GM19438 (cell line): ENCODE results near the gene LRRC37A2.
A peak's percentile ranks its signal among the peaks of the same experiment; 100 is the strongest.
"Not testable (repeated sequence)": the region's sequence is repeated elsewhere in the genome, so short reads cannot be mapped to it uniquely, and the experiment has no call there.

Experiments used
- ATAC-seq: cut with Tn5 transposase; IDR thresholded peaks from one replicate; pipeline ENCODE4 v1.9.1; 2021; ENCODE audit warnings: low read depth; ENCODE audit not compliant: unreplicated experiment

Gene LRRC37A2

DNA sequence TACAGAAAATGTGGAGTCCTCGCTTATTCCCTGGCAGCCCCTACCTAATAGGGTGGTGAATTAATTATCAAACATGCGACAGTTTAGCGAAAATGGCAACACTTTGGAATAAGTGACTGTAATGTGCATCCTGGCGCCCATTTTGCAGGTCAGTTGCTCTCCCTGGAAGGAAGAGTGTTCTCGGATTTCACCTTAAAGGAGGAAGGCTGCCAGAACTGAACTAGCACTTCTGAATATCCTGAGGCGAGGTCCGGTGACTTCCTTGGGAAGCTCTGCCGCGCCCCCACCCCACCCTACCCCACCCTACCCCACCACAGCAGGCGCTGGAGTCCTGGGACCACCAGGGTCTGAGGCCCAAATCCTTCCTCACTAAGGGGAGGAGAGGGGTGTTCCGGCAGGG is at the start of gene LRRC37A2:
LRRC37A2 (plus strand) TSS at position 301 of the 400 bp plus-strand sequence. CDS start 245 bp downstream, outside the sequence.
- not testable (repeated sequence) for ATAC-seq

GRCh38 chr17:46467618-46468017 is 44.6 kb upstream of the LRRC37A2 start:
- ATAC-seq: not testable (repeated sequence)

- not testable (repeated sequence) for ATAC-seq
Measured at GRCh38 chr17:46474489-46474888, 37.8 kb upstream of the LRRC37A2 start.

DNA sequence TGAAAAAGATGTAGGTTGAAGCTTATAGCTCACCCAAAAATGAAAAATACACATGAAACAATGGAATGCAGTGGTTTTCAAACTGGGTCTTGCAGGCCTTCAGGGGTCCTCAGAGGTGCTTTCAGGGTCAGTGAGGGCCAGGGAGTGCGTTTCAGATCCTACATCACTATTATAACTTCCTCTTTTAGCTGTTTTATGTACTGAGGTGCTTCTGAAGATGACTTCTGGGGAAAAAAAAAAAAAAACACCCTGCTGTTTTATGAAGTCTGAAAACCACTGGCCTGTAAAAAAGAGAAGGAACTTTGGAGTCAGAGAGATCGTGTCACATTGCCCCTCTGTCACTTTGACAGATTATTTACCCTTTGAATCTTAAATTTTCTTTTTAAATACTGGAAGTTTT is 36.7 kb upstream of the LRRC37A2 start:
- not testable (repeated sequence) for ATAC-seq

- ATAC-seq: not testable (repeated sequence)
Measured at GRCh38 chr17:46478823-46479222, 33.4 kb upstream of the LRRC37A2 start.

DNA sequence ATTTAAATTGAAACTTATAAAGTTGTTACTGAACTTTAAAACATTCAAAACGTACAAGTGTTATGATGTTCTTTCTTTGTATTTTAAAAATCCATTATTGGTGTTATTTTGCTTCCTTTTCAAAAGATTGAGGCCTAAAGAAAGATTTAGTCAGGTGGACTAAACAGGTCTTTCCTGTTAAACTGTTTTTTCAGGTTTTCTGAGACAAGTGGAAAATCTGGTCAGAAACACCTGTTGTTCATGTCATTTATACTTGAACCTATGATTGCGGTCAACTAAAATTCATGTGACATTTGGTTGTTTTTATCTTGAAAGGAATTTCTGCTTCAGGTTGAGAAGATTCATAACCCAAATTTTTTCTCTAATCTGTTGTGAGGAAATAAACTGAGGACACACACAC is 31.0 kb upstream of the LRRC37A2 start:
- ATAC-seq: not testable (repeated sequence)

- not testable (repeated sequence) for ATAC-seq
Measured at GRCh38 chr17:46492021-46492420, 20.2 kb upstream of the LRRC37A2 start.

- not testable (repeated sequence) for ATAC-seq
Measured at GRCh38 chr17:46499437-46500139, 12.7 kb upstream of the LRRC37A2 start.

DNA sequence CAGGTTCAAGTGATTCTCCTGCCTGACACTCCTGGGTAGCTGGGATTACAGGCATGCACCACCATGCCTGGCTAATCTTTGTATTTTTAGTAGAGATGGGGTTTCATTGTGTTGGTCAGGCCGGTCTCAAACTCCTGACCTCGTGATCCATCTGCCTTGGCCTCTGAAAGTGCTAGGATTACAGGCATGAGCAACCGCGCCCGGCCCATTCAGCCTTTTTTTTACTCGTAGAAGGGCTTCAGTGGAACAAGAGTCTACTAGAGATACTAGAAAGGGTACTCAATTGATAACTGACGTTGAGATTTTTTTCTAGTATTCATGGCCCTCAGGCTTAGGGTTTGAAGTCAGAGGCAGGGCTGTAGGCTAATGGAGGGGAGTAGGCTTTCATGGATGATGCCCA is 6.4 kb upstream of the LRRC37A2 start:
- not testable (repeated sequence) for ATAC-seq

DNA sequence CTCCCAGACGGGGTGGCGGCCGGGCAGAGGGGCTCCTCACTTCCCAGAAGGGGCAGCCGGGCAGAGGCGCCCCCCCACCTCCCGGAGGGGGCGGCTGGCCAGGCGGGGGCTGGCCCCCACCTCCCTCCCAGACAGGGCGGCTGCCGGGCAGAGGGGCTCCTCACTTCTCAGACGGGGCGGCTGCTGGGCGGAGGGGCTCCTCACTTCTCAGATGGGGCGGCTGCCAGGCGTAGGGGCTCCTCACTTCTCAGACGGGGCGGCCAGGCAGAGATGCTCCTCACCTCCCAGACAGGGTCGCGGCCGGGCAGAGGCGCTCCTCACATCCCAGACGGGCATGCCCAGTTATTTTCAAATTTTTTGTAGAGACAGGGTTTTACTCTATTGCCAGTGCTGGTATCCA is 22.4 kb downstream of the LRRC37A2 start:
- not testable (repeated sequence) for ATAC-seq

- ATAC-seq: not testable (repeated sequence)
Measured at GRCh38 chr17:46548607-46549006, 36.3 kb downstream of the LRRC37A2 start.

GRCh38 chr17:46559155-46559554 is 46.9 kb downstream of the LRRC37A2 start:
- ATAC-seq: not testable (repeated sequence)

DNA sequence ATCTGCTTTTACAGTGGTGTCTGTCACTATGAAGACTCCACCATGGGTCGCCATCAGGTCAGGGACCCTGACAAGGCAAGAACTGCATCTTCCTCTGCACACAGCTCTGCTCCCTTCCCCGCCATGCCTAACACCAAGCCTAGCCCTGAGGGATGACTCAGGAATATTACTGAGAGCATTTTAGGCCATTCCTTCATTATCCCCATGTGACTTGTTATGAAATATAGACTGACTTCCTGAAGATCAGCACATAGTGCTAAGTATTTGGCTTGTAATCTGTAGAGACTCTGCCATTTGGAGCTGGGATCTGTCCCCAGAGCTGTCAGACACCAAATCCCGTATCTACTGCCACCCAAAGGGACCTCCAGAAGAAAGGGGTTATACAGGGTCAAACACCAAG is 47.8 kb downstream of the LRRC37A2 start:
- not testable (repeated sequence) for ATAC-seq

DNA sequence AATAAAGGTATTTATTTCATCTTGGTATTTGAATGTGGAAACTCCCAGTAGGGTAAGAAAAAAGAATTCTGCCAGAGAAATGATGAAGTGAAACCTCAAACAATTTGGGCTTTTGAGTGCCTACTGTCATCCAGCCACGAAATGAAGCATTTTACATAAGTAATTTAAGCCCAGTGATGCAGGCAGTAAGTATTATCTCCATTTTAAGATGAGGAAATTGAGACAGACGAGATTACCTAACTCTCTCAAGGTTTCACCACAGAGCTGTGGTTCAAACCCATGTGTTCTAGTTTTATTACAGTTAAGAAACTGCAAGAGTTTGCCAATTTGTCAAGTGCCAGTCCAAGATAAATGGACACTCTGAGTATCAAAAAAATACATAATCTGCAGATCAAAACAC is 54.0 kb downstream of the LRRC37A2 start:
- ATAC-seq: not testable (repeated sequence)

DNA sequence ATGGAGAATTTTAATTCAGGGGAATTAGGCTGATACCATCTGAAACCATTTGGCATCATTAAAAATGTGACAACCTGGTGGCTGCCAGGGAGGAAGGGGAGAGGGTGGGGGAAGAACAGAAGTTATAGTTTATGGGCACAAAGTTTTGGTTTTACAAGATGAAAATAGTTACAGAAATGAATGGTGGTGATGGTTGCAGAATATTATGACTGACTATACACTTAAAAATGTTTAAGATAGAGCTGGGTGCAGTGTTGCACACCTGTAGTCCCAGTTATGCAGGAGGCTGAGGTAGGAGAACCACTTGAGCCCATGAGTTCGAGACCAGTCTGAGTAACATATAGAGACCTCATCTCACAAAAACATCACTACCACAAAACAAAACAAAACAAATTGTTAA is 54.7 kb downstream of the LRRC37A2 start:
- ATAC-seq: not testable (repeated sequence)

- not testable (repeated sequence) for ATAC-seq
Measured at GRCh38 chr17:46571796-46572195, 59.5 kb downstream of the LRRC37A2 start.

GRCh38 chr17:46579083-46580075 is 67.1 kb downstream of the LRRC37A2 start, which contains the start of gene ARL17A:
ARL17A (minus strand) TSS chr17:46579691; CDS start chr17:46576322, 3,369 bp downstream.
- ATAC-seq: peak; percentile 87

DNA sequence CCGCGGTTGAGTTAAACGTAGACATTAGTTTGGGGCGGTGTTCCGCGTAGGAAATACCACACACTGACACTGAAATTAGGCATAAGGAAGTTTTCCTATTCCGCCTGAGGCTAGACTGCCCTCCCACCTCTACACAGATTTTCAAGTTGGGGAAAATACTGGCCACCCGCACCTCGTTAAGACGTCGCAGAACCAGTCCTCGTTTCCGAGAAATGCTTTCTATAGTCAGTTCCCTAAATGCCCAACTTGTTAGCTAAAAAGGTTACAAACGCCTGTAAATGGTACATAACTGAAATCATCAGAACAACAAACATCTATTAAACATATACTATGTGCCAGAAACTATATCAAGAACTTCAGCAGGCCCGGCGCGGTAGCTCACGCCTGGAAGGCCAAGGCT is 67.8 kb downstream of the LRRC37A2 start:
- ATAC-seq: not testable (repeated sequence)

- ATAC-seq: not testable (repeated sequence)
Measured at GRCh38 chr17:46585444-46585843, 73.2 kb downstream of the LRRC37A2 start.

DNA sequence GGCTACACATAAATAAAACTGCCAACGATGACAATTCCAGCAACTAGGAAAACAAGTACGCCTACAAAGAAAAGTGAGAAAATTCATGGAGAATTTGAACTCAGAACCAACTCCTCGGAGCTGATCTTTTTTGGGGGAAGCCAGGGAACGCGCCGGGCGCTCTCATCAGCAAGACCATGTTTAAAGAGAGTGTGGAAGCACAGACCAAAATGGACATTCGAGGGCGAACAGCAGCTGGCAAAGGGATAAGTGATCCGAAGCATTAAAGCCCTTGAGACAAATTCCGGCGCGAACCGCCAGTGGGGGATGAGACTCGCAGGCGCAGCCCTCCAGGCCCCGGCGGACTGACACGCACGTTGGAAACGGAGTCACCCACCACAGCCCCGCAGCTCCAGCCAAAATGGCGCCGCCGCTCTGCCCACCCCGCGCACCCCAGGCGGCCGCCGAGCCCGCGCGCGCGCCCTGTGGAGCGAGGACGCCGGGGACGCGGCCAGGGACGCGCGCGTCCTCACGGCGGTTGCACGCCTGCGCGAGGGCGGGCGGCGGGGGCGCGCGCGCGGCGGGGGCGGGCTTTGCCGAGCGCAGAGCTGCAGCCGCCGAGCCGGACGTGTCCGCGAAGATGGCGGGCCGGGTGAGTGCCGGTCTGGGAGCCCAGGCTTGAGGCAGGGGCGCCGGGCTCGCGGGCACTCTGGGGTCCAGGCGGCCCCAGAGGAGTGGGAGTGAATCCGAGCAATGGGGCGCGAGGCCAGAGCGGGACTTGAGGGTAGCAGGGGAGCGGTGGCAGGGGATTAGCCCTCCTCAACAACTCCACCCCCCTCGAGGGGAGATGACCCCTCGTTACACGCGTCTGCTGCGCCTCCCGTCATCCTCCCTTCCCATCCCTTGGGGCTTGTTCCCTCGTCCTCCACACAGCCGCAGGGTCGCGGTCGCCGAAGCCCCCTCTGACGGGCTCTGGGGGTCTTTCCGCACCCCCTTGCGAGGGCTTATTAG is 78.2 kb downstream of the LRRC37A2 start, which contains the start of gene NSF:
NSF (plus strand) TSS at position 513 of the 990 bp plus-strand sequence; CDS start at position 620, 107 bp downstream.
- peak; percentile 76 for ATAC-seq
